NCI-H2081 treated with DMSO at 0.1 percent for 48 hours (cell line): Measurements from ENCODE around the gene AHCY.
"Not testable (repeated sequence)": the region's sequence is repeated elsewhere in the genome, so short reads cannot be mapped to it uniquely, and the experiment has no call there.

Experiments used
- DNase-seq: peaks from one replicate; lab custom pipeline; 2025; lab: John Stamatoyannopoulos, UW

Gene AHCY

DNA sequence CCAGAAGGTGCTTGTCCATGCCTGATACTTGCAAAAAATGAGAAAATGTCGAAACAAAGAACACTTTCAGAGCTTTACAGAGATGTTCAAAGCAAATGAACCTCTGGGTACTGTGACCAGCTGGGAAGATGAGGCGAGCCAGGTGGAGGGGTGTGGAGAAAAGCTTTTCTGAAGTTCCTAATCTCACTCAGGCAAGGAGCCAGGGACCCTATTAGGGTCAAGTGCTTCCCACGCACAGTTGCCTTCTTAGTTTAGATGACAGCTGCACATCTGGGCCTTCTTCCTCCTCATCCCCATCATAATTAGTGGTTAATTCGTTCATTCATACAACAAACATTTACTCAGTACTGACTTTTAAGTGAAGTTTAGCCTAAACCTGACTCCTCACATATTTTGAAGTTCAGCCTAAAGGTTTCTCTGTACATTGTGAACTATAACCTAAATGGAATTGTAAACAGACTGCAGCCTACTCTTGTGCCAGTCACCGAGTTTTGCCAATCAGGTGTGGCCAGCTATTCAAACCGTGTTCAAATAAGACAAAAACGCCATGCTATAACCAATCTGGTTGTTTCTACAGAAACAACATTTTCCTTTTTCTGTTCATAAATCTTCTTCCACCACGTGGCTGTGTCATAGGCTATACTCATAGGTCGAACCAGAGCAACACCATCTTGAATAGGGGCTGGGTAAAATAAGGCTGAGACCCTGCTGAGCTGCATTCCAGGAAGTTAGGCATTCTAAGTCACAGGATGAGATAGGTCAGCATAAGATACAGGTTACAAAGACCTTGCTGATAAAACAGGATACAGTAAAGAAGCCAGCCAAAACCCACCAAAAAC is 19.3 kb upstream of the AHCY start:
- DNase-seq: no peak

DNA sequence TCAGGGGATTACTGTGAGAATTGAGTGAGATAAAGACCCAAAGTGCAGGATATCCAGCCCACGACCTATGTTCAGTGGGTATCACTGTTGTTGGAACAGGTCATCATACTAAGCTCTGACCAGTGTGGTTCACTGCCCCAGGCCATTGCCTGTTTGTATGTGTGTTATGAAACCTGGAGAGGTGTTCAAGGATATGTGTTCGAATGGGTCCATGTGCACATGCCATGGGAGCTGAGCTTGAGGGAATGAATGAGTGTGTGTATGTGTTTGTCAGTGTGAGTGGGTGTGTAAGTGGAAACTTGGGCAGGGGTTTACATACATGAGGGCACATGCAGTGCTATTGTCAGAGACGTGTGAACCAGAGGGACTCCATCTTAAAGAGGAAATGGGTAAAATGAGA is 17.7 kb upstream of the AHCY start:
- DNase-seq: no peak

DNA sequence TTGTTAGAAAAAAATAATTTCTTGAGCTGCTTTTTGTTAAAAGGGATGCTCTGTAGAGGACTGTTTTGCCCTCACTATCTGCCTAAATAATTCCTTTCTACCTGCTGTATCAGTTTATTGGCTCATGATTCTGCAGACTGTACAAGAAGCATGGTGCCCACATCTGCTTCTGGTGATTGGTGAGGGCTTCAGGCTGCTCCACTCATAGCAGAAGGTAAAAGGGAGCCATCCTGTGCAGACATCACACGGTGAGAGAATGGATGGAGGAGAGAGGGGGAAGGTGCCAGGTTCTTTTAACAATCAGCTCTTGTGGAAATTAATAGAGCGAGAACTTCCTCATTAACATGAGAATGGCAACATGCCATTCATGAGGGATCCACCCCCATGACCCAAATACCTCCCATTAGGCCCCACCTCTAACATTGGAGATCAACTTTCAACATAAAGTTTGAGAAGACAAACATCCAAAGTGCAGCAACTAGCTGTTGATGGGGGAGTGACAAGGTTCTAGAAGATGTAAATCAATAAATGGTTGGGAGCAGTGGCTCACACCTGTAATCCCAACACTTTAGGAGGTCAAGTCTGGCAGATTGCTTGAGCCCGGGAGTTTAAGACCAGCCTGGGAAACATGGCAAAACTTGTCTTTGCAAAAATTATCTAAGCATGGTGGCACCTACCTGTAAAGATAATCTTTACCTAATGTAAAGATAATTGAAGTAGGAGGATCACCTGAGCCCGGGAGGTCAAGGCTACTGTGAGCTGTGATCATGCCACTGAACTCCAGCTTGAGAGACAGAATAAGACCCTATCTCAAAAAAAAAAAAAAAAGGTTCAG is 15.7 kb upstream of the AHCY start:
- DNase-seq: no peak

DNA sequence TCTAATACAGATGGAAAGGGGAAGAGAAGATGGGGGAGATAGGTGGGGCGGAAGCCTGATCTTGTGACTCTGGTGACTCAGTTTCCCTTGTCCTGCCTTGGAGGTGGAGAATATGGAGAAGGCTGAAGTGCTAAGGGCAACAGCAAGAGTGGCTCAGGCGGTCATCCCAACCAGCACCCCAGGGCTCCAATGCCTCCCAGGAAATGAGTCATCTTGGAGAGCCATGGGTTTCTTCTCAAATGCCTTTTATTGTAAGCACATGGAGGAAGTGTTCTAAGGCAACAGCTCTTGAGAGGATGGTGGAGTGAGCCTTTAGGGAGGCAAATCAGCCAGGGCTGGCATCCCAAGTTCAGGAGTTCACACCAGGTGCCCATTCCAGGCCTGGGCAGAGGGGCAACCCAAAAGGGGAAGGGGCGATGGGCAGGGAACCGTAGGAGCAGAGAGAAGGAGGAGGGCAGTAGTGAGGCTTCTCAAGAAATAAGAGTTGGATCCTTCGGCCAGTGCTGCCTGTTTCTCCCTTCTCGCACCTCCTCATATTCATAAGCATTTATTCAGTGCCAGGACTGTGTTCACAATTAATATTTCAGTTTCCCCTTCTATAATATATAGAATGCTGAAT is 13.2 kb upstream of the AHCY start:
- no peak for DNase-seq

DNA sequence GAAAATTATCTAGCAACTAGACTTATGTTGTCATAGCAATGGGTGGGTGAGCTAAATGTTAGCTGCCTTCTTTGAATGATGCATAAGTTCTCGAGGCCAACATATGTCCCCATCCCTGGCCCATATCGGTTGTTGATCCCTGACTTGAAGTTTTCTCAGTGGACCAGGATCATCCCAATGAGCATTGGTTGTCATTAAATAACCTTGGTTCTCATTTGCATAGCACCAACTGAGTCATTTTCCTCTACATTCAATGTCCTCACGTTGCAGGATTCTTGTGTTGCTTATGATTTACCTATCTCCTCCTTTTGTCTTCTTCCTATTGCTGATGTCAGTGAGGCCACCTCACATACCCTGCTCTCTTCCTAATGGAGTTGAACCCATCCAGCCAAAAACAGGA is 12.1 kb upstream of the AHCY start:
- no peak for DNase-seq

DNA sequence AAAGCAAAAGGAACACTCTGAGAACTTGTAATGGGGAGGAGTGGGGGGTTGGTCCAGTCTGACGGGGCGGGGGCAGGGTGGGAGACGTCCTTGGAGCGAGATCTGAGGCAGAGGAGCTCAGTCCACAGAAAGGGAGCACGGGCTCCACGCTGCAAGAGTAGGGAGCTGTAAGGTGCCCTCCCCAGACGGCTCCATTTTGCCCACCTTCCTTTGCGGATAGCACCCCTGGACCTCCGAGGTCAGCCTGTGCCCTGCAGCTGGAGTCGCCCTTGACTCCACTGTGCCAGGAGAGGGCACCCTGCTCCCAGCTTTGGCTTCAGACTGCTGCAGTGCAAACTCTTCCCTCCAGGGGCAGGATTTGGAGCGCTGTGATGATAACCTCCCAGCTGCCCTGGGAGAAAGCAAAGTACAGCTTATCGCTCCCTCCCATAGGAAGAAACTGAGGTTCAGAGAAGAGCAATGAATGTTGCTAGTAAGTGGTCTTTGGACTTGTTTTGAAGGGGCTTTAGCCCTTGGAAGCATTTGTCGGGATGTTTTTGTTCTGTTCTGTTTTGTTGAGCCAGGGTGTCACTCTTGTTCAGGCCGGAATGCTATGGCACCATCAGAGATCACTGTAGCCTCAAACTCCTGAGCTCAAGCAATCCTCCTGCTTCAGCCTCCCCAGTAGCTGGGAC is 9.5 kb upstream of the AHCY start:
- DNase-seq: peak; percentile 38

DNA sequence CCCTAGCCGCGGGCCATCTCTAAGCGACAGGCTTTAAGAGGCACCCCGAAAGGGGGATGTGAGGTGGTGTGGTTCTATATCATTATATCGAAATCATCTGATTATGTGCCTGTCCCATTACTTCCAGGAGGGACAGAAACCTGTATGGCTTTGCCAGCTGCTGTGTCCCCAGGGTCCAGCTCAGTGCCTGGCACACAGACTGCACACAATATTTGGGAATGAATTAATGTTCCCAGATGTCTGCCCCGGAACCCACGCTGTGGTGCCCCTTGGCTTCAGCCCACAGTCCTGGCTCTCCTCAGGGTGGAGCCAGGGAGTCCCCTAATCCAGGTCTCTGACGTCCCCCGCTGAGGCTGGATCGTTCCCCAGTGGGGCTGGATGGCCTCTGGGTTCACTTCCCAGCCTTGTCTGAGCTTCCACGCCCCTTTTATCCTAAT is 8.9 kb upstream of the AHCY start:
- no peak for DNase-seq

DNA sequence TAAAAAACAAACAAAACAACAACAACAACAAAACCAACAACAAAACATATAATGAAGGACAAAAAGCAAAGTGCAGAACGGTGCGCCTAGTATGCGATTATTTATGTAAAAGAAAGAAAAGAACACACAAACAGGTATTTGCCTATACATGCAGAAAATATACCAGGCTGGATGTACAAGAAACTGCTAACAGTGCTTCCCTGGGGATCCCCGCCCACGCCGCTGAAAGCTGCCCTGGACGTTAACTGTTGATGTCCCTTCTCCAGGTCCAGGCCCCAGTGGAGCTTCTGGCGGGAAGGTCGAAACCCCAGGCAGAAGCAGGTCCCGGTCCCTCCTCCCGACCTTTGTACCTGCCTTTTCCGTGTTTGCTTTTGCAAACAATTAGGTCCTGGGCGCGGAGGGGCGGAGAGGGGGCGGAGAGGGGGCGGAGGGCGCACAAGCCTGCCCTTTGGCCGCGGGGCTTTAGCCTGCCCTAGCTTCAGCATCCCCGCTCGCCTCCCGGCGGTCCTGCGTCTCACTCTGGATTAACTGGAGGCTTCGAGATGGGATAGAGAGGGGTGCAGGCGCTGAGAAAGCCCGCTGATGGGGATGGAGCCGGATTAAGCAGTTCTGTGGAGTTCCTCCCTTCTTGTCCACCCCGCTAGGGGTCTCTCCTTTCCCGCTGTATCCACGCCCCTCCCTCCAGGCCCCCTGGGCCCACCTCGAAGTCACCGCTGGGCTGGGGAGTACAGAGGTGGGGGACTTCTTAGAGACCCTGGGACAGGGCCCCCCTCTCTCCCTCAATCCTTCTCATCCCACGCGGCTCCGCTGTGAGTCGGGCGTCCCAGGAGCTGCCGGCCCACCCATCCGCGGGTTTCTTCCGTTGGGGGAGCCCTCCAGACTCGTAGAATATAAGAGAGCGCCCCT is 8.2 kb upstream of the AHCY start:
- DNase-seq: no peak

DNA sequence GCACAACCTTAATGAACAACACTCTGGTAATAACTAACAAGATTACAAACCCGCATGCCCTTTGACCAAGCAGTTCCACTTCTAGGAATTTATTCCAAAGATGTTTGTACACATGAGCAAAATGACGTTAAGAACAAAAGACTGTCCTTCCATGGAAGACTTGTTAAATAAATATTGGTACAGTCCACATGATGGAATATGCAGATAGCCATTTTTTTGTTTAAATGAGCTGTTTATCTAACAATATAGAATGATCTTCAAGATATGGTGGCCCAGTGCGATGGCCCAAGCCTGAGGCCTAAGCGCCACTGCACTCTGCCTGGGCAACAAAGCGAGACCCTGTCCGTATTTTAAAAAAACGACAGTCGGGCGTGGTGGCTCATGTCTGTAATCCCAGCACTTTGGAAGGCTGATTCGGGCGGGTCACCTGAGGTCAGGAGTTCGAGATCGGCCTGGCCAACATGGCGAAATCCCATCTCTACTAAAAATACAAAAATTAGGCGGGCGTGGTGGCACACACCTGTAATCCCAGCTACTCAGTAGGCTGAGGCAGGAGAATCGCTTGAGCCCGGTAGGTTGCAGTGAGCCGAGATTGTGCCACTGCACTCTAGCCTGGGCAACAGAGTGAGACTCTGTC is 7.4 kb upstream of the AHCY start:
- no peak for DNase-seq

DNA sequence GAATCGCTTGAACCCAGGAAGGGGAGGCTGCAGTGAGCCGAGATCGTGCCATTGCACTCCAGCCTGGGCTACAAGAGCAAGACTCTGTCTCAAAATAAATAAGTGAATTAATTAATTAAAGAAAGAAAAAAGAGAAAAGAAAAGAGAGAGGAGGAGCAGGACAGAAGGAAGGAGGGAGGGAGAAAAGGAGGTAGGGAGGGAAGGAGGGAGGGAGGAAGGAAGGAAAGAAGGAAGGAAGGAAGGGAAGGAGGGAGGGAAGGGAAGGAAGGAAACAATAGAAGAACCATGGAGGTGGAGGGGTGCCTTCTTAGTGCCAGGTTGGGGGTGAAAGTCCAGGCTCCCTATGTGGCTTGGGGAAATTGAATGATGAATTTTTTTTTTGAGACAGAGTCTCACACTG is 6.5 kb upstream of the AHCY start:
- DNase-seq: no peak

DNA sequence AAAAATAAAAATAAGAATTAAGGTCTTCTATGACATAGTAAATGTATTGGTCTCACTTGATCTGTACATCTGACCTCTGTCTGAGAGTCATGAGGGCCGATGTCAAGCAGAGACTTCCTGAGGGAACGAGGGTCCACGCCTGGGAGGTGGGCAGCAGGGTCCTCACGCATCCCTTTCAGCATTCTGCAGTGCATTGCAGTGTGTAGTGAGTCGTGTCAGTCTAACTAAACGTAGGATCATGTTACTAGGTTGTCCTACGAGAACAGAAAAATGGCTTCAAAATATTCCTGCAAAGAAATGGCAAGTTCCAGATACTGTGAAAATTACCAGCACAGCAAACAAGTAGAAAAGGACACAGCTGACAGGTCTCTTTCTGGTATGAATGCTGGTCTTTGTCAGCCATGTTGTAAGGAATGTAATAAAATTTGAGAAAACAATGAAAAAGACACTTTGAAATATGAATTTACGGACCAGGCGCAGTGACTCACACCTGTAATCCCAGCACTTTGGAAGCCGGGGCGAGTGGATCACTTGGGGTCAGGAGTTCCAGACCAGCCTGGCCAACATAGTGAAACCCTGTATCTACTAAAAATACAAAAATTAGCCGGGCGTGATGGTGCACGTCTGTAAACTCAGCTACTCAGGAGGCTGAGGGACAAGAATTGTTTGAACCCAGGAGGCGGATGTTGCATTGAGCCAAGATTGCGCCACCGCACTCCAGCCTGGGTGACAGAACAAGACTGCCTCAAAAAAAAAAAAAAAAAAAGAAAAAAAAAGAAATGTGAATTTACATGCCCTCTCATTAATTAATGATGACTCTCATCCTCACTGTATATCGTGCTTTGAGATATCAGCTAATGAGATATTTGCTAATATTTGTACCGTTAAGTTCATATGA is 2.4 kb upstream of the AHCY start:
- no peak for DNase-seq

DNA sequence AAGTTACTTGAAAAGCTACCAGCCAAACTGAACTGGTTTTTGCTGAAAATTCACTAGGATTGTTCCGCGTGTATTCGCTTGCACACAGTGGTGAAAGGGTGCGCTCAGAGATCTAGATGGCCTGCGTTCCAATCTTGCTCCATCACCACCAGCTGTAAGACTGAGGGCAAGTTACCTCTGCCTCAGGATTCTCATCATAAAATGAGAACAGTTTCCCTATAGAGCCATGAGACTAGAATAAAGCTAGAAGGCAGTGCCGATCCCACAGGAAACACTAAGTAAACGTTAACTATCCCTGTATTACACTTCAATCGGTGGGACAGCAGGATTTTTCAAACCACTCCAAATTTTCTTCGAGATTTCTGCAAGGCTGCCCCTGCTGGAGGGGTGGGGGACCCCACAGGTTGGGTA is 838 bp downstream of the AHCY start:
- DNase-seq: no peak

DNA sequence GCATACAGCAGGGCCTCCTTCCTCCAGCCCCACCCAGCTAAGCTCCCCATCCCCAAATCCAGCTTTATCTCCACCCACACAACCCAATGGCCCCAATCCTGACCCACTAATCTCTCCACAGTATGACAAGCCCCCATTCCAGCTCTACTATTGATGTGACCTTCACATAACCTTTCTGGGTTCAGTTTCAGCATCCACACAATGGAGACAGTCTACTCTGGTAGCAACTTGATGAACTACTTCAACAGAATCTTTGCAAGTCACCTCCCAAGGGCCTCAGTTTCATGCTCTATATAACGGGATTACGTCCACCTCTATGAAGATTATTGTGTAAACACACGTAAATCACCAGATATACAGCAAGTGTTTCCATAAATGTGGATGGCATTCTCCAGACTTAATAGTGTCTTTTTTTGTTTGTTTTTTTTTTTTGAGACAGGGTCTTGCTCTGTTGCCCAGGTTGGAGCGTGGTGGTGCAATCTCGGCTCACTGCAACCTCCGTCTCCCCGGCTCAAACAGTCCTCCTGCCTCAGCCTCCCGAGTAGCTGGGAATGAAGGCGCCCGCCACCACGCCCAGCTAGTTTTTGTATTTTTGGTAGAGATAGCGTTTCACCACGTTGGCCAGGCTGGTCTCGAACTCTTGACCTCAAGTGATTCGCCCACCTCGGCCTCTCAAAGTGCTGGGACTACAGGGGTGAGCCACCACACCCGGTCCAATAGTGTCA is 1.4 kb downstream of the AHCY start:
- DNase-seq: no peak

DNA sequence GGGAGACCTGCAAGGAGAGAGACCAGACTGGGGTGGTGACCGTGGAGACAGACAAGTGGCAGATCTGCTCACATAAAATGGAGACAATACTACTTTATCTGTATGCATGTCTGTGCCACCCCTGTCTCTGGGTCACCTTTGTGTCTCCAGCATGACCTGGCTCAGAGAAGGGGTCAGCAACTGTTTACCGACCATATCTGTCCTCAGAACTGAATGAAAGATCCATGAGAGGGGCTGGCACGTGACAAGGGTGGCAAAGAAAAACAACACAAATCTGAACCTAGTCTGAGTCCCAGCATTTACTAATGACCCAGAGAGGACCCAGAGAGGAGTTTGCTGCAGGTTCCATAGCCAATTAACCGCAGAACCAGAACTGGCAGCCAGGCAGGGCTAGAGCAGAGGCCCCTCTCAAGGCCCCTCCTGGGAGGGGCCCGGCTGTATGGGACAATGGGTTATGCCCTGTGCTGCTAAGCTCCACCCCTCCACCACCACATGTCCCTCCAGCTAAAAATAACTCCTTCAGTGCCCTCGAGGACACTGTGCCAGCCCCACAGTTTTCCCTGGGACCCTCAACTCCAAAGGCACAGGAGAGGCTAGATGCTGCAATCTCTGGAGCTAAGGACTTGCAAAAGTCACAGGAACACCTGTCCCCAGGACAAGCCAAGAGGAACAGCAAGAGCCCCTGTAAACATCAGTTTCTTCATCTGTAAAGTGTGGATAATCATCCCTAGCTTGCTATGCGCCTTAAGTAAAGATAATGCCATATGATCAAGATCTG is 2.2 kb downstream of the AHCY start:
- DNase-seq: no peak

DNA sequence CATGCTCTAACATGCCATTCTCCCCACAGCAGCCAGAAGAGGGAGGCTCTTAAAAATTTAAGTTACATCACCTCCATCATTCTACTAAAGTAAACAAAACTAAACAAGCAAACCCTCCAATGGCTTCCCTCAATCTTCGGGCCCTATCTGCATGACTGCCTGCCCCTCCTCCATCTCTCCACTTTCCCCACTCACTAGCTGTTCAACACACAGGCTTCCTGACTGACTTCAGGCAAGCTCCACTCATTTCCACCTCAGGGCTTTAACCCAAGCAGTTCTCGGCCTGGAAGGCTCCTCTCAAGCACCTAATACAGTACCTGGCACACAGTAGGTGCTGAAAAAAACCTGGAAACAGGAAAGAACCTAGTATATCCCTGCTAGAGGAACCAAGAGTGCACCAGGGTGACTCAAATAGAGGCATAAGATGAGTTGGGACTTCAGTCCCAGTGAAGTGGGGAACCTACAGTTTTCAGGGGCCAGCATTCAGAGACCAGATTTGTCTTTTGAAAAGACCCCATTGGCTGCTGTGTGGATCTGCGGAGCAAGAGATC is 2.8 kb downstream of the AHCY start:
- no peak for DNase-seq

DNA sequence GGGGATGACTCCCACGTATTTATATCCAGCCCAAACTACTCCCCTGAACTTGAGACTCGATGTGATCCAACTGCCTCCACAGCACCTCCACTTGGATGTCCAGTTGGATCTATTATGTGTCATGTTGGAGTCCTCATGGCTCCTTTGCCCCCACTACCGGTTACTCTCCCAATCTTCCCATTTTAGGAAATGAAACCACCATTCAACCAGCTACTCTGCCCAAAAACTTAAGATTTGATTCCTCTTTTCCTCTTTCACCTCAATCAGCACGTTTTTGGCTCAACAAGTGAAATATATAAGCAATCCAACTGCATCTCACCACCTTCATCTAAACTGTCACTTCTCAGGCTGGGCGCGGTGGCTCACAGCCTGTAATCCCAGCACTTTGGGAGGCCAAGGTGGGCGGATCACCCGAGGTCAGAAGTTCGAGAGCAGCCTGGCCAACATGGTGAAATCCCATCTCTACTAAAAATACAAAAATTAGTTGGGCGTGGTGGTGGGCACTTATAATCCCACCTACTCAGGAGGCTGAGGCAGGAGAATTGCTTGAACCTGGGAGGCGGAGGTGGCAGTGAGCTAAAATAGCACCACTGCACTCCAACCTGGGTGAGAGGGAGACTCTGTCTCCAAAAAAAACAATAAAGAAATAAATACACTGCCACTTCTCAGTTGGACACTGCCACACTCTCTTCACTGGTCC is 3.4 kb downstream of the AHCY start:
- DNase-seq: no peak

DNA sequence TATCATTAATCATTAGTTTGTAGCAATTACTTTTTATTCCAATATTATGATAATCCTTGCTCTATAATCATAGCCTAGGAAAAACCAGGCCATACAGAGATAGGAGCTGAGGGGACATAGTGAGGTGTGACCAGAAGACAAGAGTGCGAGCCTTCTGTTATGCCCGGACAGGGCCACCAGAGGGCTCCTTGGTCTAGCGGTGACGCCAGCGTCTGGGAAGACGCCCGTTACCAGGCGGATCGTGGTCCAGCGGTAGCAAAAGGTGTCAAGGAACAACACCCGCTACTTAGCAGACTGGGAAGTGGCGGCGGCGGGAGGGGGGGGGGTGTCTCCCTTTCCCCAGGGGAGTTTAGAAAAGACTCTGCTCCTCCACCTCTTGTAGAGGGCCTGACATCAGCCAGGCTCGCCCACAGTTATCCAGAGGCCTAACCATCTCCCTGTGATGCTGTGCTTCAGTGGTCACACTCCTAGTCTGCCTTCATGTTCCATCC is 4.8 kb downstream of the AHCY start:
- DNase-seq: not testable (repeated sequence)
